GM23338 (cell line): ENCODE results near the gene TTC23.

Experiments used
- CREB1 ChIP-seq: fragments of 250-450 bp; sonication (Bioruptor Pico); IDR thresholded peaks from 2 replicates; pipeline ENCODE4 v1.5.0; 2020; ENCODE audit warnings: low read depth, mild to moderate bottlenecking, moderate library complexity
- ETS1 ChIP-seq: IDR thresholded peaks from 2 replicates; pipeline ENCODE4 v1.6.1; 2016; ENCODE audit warnings: antibody characterized with exemption
- EZH2 ChIP-seq: fragments of 200-600 bp; sonication (generic); IDR thresholded peaks from one replicate; pipeline ENCODE4 v1.8.0; 2017; ENCODE audit warnings: antibody characterized with exemption, mild to moderate bottlenecking, low read depth; ENCODE audit not compliant: unreplicated experiment
- EZH2phosphoT487 ChIP-seq: fragments of 200-600 bp; sonication (generic); IDR thresholded peaks from one replicate; pipeline ENCODE4 v1.8.1; 2018; ENCODE audit warnings: antibody characterized with exemption; ENCODE audit not compliant: unreplicated experiment
- JUNB ChIP-seq: IDR thresholded peaks from one replicate; pipeline ENCODE4 v1.6.1; 2016; ENCODE audit warnings: antibody characterized with exemption; ENCODE audit not compliant: unreplicated experiment
- NANOG ChIP-seq: IDR thresholded peaks from 2 replicates; pipeline ENCODE4 v1.6.1; 2016; ENCODE audit warnings: antibody characterized with exemption, borderline replicate concordance
- POLR2AphosphoS5 ChIP-seq: IDR thresholded peaks from 2 replicates; pipeline ENCODE4 v1.6.1; 2016; ENCODE audit warnings: antibody characterized with exemption, low read depth
- STAT1 ChIP-seq: IDR thresholded peaks from one replicate; pipeline ENCODE4 v1.6.1; 2016; ENCODE audit warnings: antibody characterized with exemption; ENCODE audit not compliant: unreplicated experiment
- ZNF114 ChIP-seq: fragments of 250-450 bp; sonication (Bioruptor Pico); IDR thresholded peaks from 2 replicates; pipeline ENCODE4 v1.5.0; 2020; ENCODE audit warnings: mild to moderate bottlenecking, moderate library complexity
- TF ChIP-seq, protein P1 (sequence below), 2 experiments: fragments of 200-600 bp in 1 of 2; sonication (generic) in 1 of 2; conservative IDR thresholded peaks; 2 replicates each; pipeline versions ENCODE4 v1.5.1 to v1.6.1; 2016 to 2017; ENCODE audit warnings: antibody characterized with exemption in 2 of 2, low read depth in 2 of 2, mild to moderate bottlenecking in 2 of 2, moderate library complexity in 1 of 2
- TF ChIP-seq, protein P2 (sequence below): IDR thresholded peaks from one replicate; pipeline ENCODE4 v1.6.1; 2018; ENCODE audit warnings: antibody characterized with exemption; ENCODE audit not compliant: unreplicated experiment

- TF ChIP-seq, protein P1, sequence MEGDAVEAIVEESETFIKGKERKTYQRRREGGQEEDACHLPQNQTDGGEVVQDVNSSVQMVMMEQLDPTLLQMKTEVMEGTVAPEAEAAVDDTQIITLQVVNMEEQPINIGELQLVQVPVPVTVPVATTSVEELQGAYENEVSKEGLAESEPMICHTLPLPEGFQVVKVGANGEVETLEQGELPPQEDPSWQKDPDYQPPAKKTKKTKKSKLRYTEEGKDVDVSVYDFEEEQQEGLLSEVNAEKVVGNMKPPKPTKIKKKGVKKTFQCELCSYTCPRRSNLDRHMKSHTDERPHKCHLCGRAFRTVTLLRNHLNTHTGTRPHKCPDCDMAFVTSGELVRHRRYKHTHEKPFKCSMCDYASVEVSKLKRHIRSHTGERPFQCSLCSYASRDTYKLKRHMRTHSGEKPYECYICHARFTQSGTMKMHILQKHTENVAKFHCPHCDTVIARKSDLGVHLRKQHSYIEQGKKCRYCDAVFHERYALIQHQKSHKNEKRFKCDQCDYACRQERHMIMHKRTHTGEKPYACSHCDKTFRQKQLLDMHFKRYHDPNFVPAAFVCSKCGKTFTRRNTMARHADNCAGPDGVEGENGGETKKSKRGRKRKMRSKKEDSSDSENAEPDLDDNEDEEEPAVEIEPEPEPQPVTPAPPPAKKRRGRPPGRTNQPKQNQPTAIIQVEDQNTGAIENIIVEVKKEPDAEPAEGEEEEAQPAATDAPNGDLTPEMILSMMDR (conservative IDR thresholded peaks at IDR 0.05; ENCODE audit: low read depth in 2 of 2) = peak in 1 of 2 experiments; percentile 9; a peak in 1 of 4 replicates
- no peak for TF ChIP-seq EZH2
- no peak for TF ChIP-seq ETS1
- no peak for TF ChIP-seq ZNF114 (CRISPR knock-in tag)
- TF ChIP-seq POLR2AphosphoS5 = no peak
- TF ChIP-seq, protein P2, sequence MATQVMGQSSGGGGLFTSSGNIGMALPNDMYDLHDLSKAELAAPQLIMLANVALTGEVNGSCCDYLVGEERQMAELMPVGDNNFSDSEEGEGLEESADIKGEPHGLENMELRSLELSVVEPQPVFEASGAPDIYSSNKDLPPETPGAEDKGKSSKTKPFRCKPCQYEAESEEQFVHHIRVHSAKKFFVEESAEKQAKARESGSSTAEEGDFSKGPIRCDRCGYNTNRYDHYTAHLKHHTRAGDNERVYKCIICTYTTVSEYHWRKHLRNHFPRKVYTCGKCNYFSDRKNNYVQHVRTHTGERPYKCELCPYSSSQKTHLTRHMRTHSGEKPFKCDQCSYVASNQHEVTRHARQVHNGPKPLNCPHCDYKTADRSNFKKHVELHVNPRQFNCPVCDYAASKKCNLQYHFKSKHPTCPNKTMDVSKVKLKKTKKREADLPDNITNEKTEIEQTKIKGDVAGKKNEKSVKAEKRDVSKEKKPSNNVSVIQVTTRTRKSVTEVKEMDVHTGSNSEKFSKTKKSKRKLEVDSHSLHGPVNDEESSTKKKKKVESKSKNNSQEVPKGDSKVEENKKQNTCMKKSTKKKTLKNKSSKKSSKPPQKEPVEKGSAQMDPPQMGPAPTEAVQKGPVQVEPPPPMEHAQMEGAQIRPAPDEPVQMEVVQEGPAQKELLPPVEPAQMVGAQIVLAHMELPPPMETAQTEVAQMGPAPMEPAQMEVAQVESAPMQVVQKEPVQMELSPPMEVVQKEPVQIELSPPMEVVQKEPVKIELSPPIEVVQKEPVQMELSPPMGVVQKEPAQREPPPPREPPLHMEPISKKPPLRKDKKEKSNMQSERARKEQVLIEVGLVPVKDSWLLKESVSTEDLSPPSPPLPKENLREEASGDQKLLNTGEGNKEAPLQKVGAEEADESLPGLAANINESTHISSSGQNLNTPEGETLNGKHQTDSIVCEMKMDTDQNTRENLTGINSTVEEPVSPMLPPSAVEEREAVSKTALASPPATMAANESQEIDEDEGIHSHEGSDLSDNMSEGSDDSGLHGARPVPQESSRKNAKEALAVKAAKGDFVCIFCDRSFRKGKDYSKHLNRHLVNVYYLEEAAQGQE = no peak
- TF ChIP-seq NANOG = no peak
- TF ChIP-seq EZH2phosphoT487 = no peak
- no peak for TF ChIP-seq JUNB
- no peak for TF ChIP-seq STAT1
- TF ChIP-seq CREB1 (CRISPR knock-in tag) = no peak
Measured at GRCh38 chr15:99113547-99114271, 135.7 kb downstream of the TTC23 start.
